Fibroblast of pulmonary artery (primary cell): ENCODE measurements around the gene CPEB4.

Source experiments
- DNase-seq: peaks from one replicate; pipeline ENCODE4 v3.0.0-alpha.2; 2010; ENCODE audit warnings: low read depth
- H3K4me3 ChIP-seq: replicated peaks from 2 replicates; pipeline ENCODE4 v1.5.1; 2011; ENCODE audit warnings: low read depth, mild to moderate bottlenecking, control low read depth, low read length, moderate library complexity
- CTCF ChIP-seq: IDR thresholded peaks from 2 replicates; pipeline ENCODE4 v1.5.1; 2011; ENCODE audit warnings: mild to moderate bottlenecking, control low read depth, low read length, inconsistent platforms; ENCODE audit errors: missing control alignments

CPEB4 gene

GRCh38 chr5:173895401-173896165, 7.4 kb downstream of the CPEB4 start:
- H3K4me3 ChIP-seq, result no peak overlapping the region
- TF ChIP-seq CTCF, result no peak
- DNase-seq, result no peak

- DNase-seq, result no peak
- no peak overlapping the region for H3K4me3 ChIP-seq
- no peak for TF ChIP-seq CTCF
These were observed 8.5 kb downstream of the CPEB4 start for GRCh38 chr5:173896631-173897030.

- DNase-seq, result no peak
- no peak for TF ChIP-seq CTCF
- no peak overlapping the region for H3K4me3 ChIP-seq
These were observed 13.6 kb downstream of the CPEB4 start for GRCh38 chr5:173901705-173902104.

GRCh38 chr5:173902334-173902733, 14.2 kb downstream of the CPEB4 start:
- no peak overlapping the region for H3K4me3 ChIP-seq
- DNase-seq, result no peak
- no peak for TF ChIP-seq CTCF

- H3K4me3 ChIP-seq, result no peak overlapping the region
- no peak for DNase-seq
- TF ChIP-seq CTCF, result no peak
These were observed 14.6 kb downstream of the CPEB4 start for GRCh38 chr5:173902743-173903142.

GRCh38 chr5:173903396-173904140, 15.4 kb downstream of the CPEB4 start:
- no peak overlapping the region for H3K4me3 ChIP-seq
- no peak for DNase-seq
- no peak for TF ChIP-seq CTCF
